Measurements from ENCODE around the gene CENPQ. TPM values are rescaled to one million over a fixed set of nuclear protein-coding genes. Genes with fewer than 3 reads are reported as not detected.

Gene CENPQ
- total and polyA plus RNA-seq, 2 of the 13 experiments (the other 11 are each of a cell fraction or from before 2014, with no cell fraction given), result 9.1 to 20.1 TPM

DNA sequence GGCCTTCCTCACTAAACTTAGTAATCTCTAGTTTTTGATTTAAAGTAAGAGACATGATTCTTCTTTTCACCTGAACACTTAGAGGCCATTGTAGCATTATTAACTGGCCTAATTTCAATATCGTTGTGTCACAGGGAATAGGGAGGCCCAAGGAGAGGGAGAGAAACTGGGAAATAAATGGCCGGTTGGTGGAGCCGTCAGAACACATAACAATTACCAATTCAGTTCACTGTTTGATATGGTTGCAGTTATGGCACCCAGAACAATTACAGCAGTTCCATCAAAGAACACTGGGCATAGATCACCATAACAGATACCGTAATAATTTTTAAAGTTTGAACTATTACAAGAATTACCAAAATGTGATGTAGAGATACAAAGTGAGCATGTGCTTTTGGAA lies 27.5 kb downstream of the CENPQ start:
- intact Hi-C loops (cut with micrococcal nuclease; ENCODE audit: unreplicated experiment) (no loop called here), in situ Hi-C loops (cut with HindIII; ENCODE audit: extremely low pct_ligation_motif_present, low pct_unique_long_range_greater_than_20kb) (no loop called here)
- BruUV-seq (replicated peaks), result no TSS peak
- Histone ChIP-seq H3K36me3 (replicated peaks in 1 of 2; ENCODE audit: control insufficient read depth in 1 of 2, insufficient read depth in 2 of 2, low read length in 2 of 2) (peaks cover 14 to 46% of the 10 kb centered on the region in 2 experiments), H3K27me3 (ENCODE audit: control insufficient read depth in 1 of 2, insufficient read depth in 2 of 2, low read length in 2 of 2) (no peaks in the 10 kb centered on the region), H3K27ac (ENCODE audit: extremely low read length, insufficient read depth, low read length) (no peak overlapping the region), H2AFZ (ENCODE audit: low read length) (no peak overlapping the region), H3K4me1 (ENCODE audit: insufficient read depth, low read length) (no peaks in the 10 kb centered on the region), H3K9ac (ENCODE audit: insufficient read depth, low read depth, low read length) (no peak overlapping the region), H3K9me3 (ENCODE audit: low read length) (no peaks in the 10 kb centered on the region), H3K4me2 (ENCODE audit: low read depth, low read length) (no peak overlapping the region), H3K79me2 (ENCODE audit: insufficient read depth, low read length) (no peaks in the 10 kb centered on the region), H3K4me3 (replicated peaks in 1 of 3; ENCODE audit: insufficient read depth in 1 of 3, low read depth in 2 of 3, low read length in 3 of 3) (no peak overlapping the region), H4K20me1 (ENCODE audit: insufficient read depth, low read length) (no peaks in the 10 kb centered on the region)
- DNase-seq (ENCODE audit: low spot score), result no peak
- 93% methylated on average over 4 of the region's 4 CpGs for WGBS (ENCODE audit: low lambda C conversion rate)
- TF ChIP-seq CTCF (CRISPR knock-in tag; IDR thresholded peaks at IDR 0.05), result peak; percentile 12; the same call in 1 of the 2 replicates
- no peak for TF ChIP-seq ZNF430 (CRISPR knock-in tag; IDR thresholded peaks at IDR 0.05)
- TF ChIP-seq STAG1 (CRISPR knock-in tag; IDR thresholded peaks at IDR 0.05), result peak; percentile 43
- CTCF ChIA-PET (ENCODE audit: low intra/inter-chr PET ratio, low total read pairs), result no interaction called here
- no peak for FAIRE-seq
- POLR2A ChIA-PET, result no interaction called here
- no peak for ATAC-seq

DNA sequence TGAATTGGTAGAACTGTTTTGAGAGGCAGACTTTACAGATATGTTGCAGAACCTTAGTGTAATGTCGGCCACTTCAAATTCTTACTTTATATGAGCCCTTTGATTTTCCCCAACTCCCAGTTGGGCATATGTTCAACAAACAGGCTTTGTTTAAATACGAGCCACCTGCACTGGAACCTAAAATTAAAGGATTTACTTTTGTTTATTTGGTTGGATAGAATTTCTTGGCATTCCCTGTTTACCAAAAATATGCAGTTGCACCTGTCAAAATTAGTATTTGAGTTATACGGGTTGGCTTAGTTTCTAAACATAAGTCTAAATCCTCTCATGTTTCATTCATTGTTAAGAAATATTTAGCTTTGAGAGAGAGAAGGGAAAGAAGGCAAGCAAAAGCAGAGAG lies 34.1 kb downstream of the CENPQ start:
- Histone ChIP-seq H3K9me3 (ENCODE audit: low read length) (no peaks in the 10 kb centered on the region), H3K27ac (ENCODE audit: extremely low read length, insufficient read depth, low read length) (no peak overlapping the region), H3K4me1 (ENCODE audit: insufficient read depth, low read length) (no peaks in the 10 kb centered on the region), H4K20me1 (ENCODE audit: insufficient read depth, low read length) (no peaks in the 10 kb centered on the region), H3K79me2 (ENCODE audit: insufficient read depth, low read length) (no peaks in the 10 kb centered on the region), H3K27me3 (ENCODE audit: control insufficient read depth in 1 of 2, insufficient read depth in 2 of 2, low read length in 2 of 2) (no peaks in the 10 kb centered on the region), H3K36me3 (replicated peaks in 1 of 2; ENCODE audit: control insufficient read depth in 1 of 2, insufficient read depth in 2 of 2, low read length in 2 of 2) (peaks cover 0 to 4% of the 10 kb centered on the region in 2 experiments; a peak in 4 of 5 replicates), H3K4me2 (ENCODE audit: low read depth, low read length) (no peak overlapping the region), H3K4me3 (replicated peaks in 1 of 3; ENCODE audit: insufficient read depth in 1 of 3, low read depth in 2 of 3, low read length in 3 of 3) (no peak overlapping the region), H2AFZ (ENCODE audit: low read length) (no peak overlapping the region), H3K9ac (ENCODE audit: insufficient read depth, low read depth, low read length) (no peak overlapping the region)
- FAIRE-seq (no peak), DNase-seq (ENCODE audit: low spot score) (no peak), ATAC-seq (no peak)
- ChIA-PET CTCF (ENCODE audit: low intra/inter-chr PET ratio, low total read pairs) (no interaction called here), POLR2A (no interaction called here)
- intact Hi-C loops (cut with micrococcal nuclease; ENCODE audit: unreplicated experiment), result no loop called here
- no TSS peak for BruUV-seq (replicated peaks)
- TF ChIP-seq ATF7 (IDR thresholded peaks at IDR 0.05), result no peak
- TF ChIP-seq ATF7 (CRISPR knock-in tag; IDR thresholded peaks at IDR 0.05), result no peak
- TF ChIP-seq ARHGAP35 (CRISPR knock-in tag; IDR thresholded peaks at IDR 0.05; ENCODE audit: borderline replicate concordance), result no peak
- TF ChIP-seq KDM6A (CRISPR knock-in tag; IDR thresholded peaks at IDR 0.05; ENCODE audit: low read depth), result no peak
- TF ChIP-seq MZF1 (CRISPR knock-in tag; IDR thresholded peaks at IDR 0.05; ENCODE audit: borderline replicate concordance), result no peak
- WGBS (ENCODE audit: low lambda C conversion rate), result 92% methylated on average over 3 of the region's 3 CpGs
- in situ Hi-C loops (cut with HindIII; ENCODE audit: extremely low pct_ligation_motif_present, low pct_unique_long_range_greater_than_20kb), result no loop called here
